Measurements from ENCODE around the gene TMC8. TPM values are rescaled to one million over a fixed set of nuclear protein-coding genes. Genes with fewer than 3 reads are reported as not detected.

Gene TMC8
- total RNA-seq, 6 donors from 2014 or later = 10.8 to 65.0 (median 33.8) TPM

GRCh38 chr17:78144736-78145641 lies 14.4 kb downstream of the TMC8 start:
- WGBS, 2 donors = 60 to 68% methylated on average over 5 to 17 of the region's 18 CpGs
- TF ChIP-seq CTCF (IDR thresholded peaks at IDR 0.05) = no peak
- TF ChIP-seq POLR2A (IDR thresholded peaks at IDR 0.05) = no peak
- no peak for TF ChIP-seq POLR2AphosphoS5 (IDR thresholded peaks at IDR 0.05)
- TF ChIP-seq EP300 (IDR thresholded peaks at IDR 0.05) = no peak
- Histone ChIP-seq H3K9me3 (no peaks in the 10 kb centered on the region), H3K4me1 (peaks cover 37 to 74% (median 56%) of the 10 kb centered on the region in 4 donors), H3K27me3 (no peaks in the 10 kb centered on the region), H3K27ac (peak overlapping the region; percentile 61 to 82 (median 76)), H3K36me3 (no peaks in the 10 kb centered on the region), H3K4me3 (no peak overlapping the region)
- peak; percentile 80 to 94 for DNase-seq
- ATAC-seq (ENCODE audit: low FRiP score in 2 of 2) = peak; percentile 5 to 75

GRCh38 chr17:78146471-78146869 lies 15.9 kb downstream of the TMC8 start:
- Histone ChIP-seq H3K36me3 (no peaks in the 10 kb centered on the region), H3K4me3 (no peak overlapping the region), H3K9me3 (no peaks in the 10 kb centered on the region), H3K27me3 (no peaks in the 10 kb centered on the region), H3K27ac (peak overlapping the region in 2 of 4 donors; percentile 42 to 73), H3K4me1 (peaks cover 33 to 71% (median 52%) of the 10 kb centered on the region in 4 donors)
- TF ChIP-seq POLR2AphosphoS5 (IDR thresholded peaks at IDR 0.05) (no peak), POLR2A (IDR thresholded peaks at IDR 0.05) (no peak), EP300 (IDR thresholded peaks at IDR 0.05) (no peak), CTCF (IDR thresholded peaks at IDR 0.05) (no peak)
- 96 to 97% methylated on average over 7 of the region's 7 CpGs for WGBS, 2 donors
- ATAC-seq (ENCODE audit: low FRiP score in 2 of 2) (no peak), DNase-seq (no peak)

- H3K9me3 ChIP-seq = no peaks in the 10 kb centered on the region
- peak overlapping the region in 3 of 4 donors; percentile 3 to 73 (median 53) for H3K27ac ChIP-seq
- ATAC-seq (ENCODE audit: low FRiP score in 2 of 2) = no peak
- TF ChIP-seq CTCF (IDR thresholded peaks at IDR 0.05) (no peak), POLR2A (IDR thresholded peaks at IDR 0.05) (no peak), EP300 (IDR thresholded peaks at IDR 0.05) (no peak), POLR2AphosphoS5 (IDR thresholded peaks at IDR 0.05) (no peak)
- H3K36me3 ChIP-seq = no peaks in the 10 kb centered on the region
- no peaks in the 10 kb centered on the region for H3K27me3 ChIP-seq
- DNase-seq = no peak
- no peak overlapping the region for H3K4me3 ChIP-seq
- 92 to 94% methylated on average over 5 to 6 of the region's 6 CpGs for WGBS, 2 donors
- peaks cover 33 to 71% (median 52%) of the 10 kb centered on the region in 4 donors for H3K4me1 ChIP-seq
Measured at GRCh38 chr17:78146881-78147280, 16.3 kb downstream of the TMC8 start.

- ATAC-seq (ENCODE audit: low FRiP score in 2 of 2) (no peak), DNase-seq (peak in 1 of 2 donors; percentile 83)
- Histone ChIP-seq H3K36me3 (no peaks in the 10 kb centered on the region), H3K4me3 (no peak overlapping the region), H3K27me3 (no peaks in the 10 kb centered on the region), H3K4me1 (peaks cover 34 to 67% (median 50%) of the 10 kb centered on the region in 4 donors), H3K9me3 (no peaks in the 10 kb centered on the region), H3K27ac (peak overlapping the region in 3 of 4 donors; percentile 3 to 73 (median 53))
- TF ChIP-seq EP300 (IDR thresholded peaks at IDR 0.05) = no peak
- no peak for TF ChIP-seq CTCF (IDR thresholded peaks at IDR 0.05)
- TF ChIP-seq POLR2AphosphoS5 (IDR thresholded peaks at IDR 0.05) = no peak
- no peak for TF ChIP-seq POLR2A (IDR thresholded peaks at IDR 0.05)
- 50 to 62% methylated on average over 8 of the region's 8 CpGs for WGBS, 2 donors
Measured at GRCh38 chr17:78147315-78147998, 16.9 kb downstream of the TMC8 start.

Measured in upper lobe of left lung (tissue), 6 donors.